ENCODE data around the gene NLRP4. TPM values are rescaled to one million over a fixed set of nuclear protein-coding genes. Genes with fewer than 3 reads are reported as not detected.

Gene NLRP4
- polyA plus RNA-seq, 6 donors from 2014 or later, result 0.41 to 1.2 (median 0.76) TPM; not detected in 1

GRCh38 chr19:55838251-55838650, 1.9 kb downstream of the NLRP4 start:
- H3K4me1 Mint-ChIP-seq, result no peaks in the 10 kb centered on the region
- ATAC-seq (ENCODE audit: low read depth in 2 of 2) (no peak), DNase-seq (no peak)
- peaks cover 0 to 22% (median 13%) of the 10 kb centered on the region in 7 donors for H3K9me3 Mint-ChIP-seq
- H3K36me3 Mint-ChIP-seq, result no peaks in the 10 kb centered on the region
- H3K27me3 Mint-ChIP-seq, result peaks cover 0 to 8% (median 0%) of the 10 kb centered on the region in 3 donors
- H3K27ac Mint-ChIP-seq, result no peak overlapping the region
- no peak overlapping the region for H3K4me3 Mint-ChIP-seq

GRCh38 chr19:55838906-55839305, 2.6 kb downstream of the NLRP4 start:
- H3K27me3 Mint-ChIP-seq, result peaks cover 0 to 8% (median 0%) of the 10 kb centered on the region in 3 donors
- no peak overlapping the region for H3K27ac Mint-ChIP-seq
- peaks cover 0 to 4% of the 10 kb centered on the region in 2 donors for H3K36me3 Mint-ChIP-seq
- H3K4me1 Mint-ChIP-seq, result no peaks in the 10 kb centered on the region
- ATAC-seq (ENCODE audit: low read depth in 2 of 2) (no peak), DNase-seq (no peak)
- H3K4me3 Mint-ChIP-seq, result no peak overlapping the region
- peaks cover 0 to 22% (median 13%) of the 10 kb centered on the region in 7 donors for H3K9me3 Mint-ChIP-seq

GRCh38 chr19:55855160-55855559, 18.8 kb downstream of the NLRP4 start:
- Mint-ChIP-seq H3K4me1 (peaks cover 4 to 54% (median 17%) of the 10 kb centered on the region in 3 donors), H3K27ac (peak overlapping the region in 4 of 6 donors; percentile 70 to 92 (median 86)), H3K27me3 (peaks cover 0 to 6% (median 0%) of the 10 kb centered on the region in 3 donors), H3K4me3 (peak overlapping the region in 3 of 8 donors; percentile 49 to 60 (median 60)), H3K9me3 (peaks cover 0 to 22% (median 6%) of the 10 kb centered on the region in 7 donors), H3K36me3 (no peaks in the 10 kb centered on the region)
- ATAC-seq (ENCODE audit: low read depth in 2 of 2) (peak in 1 of 2 donors; percentile 21), DNase-seq (no peak)

- DNase-seq, result peak; percentile 35
- Mint-ChIP-seq H3K4me3 (peak overlapping the region in 4 of 8 donors; percentile 1 to 73 (median 62)), H3K36me3 (no peaks in the 10 kb centered on the region), H3K27me3 (peaks cover 0 to 6% (median 0%) of the 10 kb centered on the region in 3 donors), H3K9me3 (peaks cover 0 to 20% (median 6%) of the 10 kb centered on the region in 7 donors), H3K4me1 (peaks cover 4 to 54% (median 17%) of the 10 kb centered on the region in 3 donors), H3K27ac (peak overlapping the region; percentile 10 to 94 (median 68))
- peak; percentile 60 to 77 for ATAC-seq (ENCODE audit: low read depth in 2 of 2)
These were observed 20.8 kb downstream of the NLRP4 start for GRCh38 chr19:55857149-55857548.

GRCh38 chr19:55857974-55858373, 21.6 kb downstream of the NLRP4 start:
- Mint-ChIP-seq H3K9me3 (peaks cover 0 to 21% (median 6%) of the 10 kb centered on the region in 7 donors), H3K4me1 (peaks cover 4 to 54% (median 17%) of the 10 kb centered on the region in 3 donors), H3K27ac (peak overlapping the region in 5 of 6 donors; percentile 7 to 94 (median 58)), H3K36me3 (no peaks in the 10 kb centered on the region), H3K4me3 (peak overlapping the region in 4 of 8 donors; percentile 1 to 73 (median 56)), H3K27me3 (peaks cover 0 to 6% (median 0%) of the 10 kb centered on the region in 3 donors)
- ATAC-seq (ENCODE audit: low read depth in 2 of 2) (no peak), DNase-seq (no peak)

GRCh38 chr19:55858401-55858800, 22.1 kb downstream of the NLRP4 start:
- ATAC-seq (ENCODE audit: low read depth in 2 of 2) (no peak), DNase-seq (no peak)
- peak overlapping the region in 1 of 8 donors; percentile 19 for H3K4me3 Mint-ChIP-seq
- peaks cover 0 to 5% (median 0%) of the 10 kb centered on the region in 3 donors for H3K27me3 Mint-ChIP-seq
- H3K4me1 Mint-ChIP-seq, result peaks cover 4 to 51% (median 16%) of the 10 kb centered on the region in 3 donors
- H3K9me3 Mint-ChIP-seq, result peaks cover 0 to 24% (median 5%) of the 10 kb centered on the region in 7 donors
- no peaks in the 10 kb centered on the region for H3K36me3 Mint-ChIP-seq
- peak overlapping the region in 3 of 6 donors; percentile 7 to 47 (median 26) for H3K27ac Mint-ChIP-seq

- Mint-ChIP-seq H3K36me3 (no peaks in the 10 kb centered on the region), H3K9me3 (peaks cover 0 to 18% (median 2%) of the 10 kb centered on the region in 7 donors), H3K4me3 (peak overlapping the region in 3 of 8 donors; percentile 12 to 30 (median 15)), H3K4me1 (peaks cover 0 to 45% (median 10%) of the 10 kb centered on the region in 3 donors), H3K27ac (peak overlapping the region in 1 of 6 donors; percentile 47), H3K27me3 (no peaks in the 10 kb centered on the region)
- ATAC-seq (ENCODE audit: low read depth in 2 of 2), result no peak
- DNase-seq, result no peak
These were observed 22.6 kb downstream of the NLRP4 start for GRCh38 chr19:55858969-55859368.

GRCh38 chr19:55866521-55866920, 30.2 kb downstream of the NLRP4 start:
- peaks cover 8 to 19% (median 12%) of the 10 kb centered on the region in 7 donors for H3K9me3 Mint-ChIP-seq
- no peak overlapping the region for H3K27ac Mint-ChIP-seq
- no peaks in the 10 kb centered on the region for H3K4me1 Mint-ChIP-seq
- peaks cover 8% of the 10 kb centered on the region in 2 donors for H3K36me3 Mint-ChIP-seq
- H3K4me3 Mint-ChIP-seq, result no peak overlapping the region
- ATAC-seq (ENCODE audit: low read depth in 2 of 2), result no peak
- DNase-seq, result no peak
- peaks cover 0 to 11% (median 0%) of the 10 kb centered on the region in 3 donors for H3K27me3 Mint-ChIP-seq

- DNase-seq (no peak), ATAC-seq (ENCODE audit: low read depth in 2 of 2) (no peak)
- Mint-ChIP-seq H3K36me3 (peaks cover 8 to 10% of the 10 kb centered on the region in 2 donors), H3K9me3 (peaks cover 8 to 19% (median 14%) of the 10 kb centered on the region in 7 donors), H3K4me3 (no peak overlapping the region), H3K27ac (no peak overlapping the region), H3K4me1 (no peaks in the 10 kb centered on the region), H3K27me3 (peaks cover 0 to 11% (median 0%) of the 10 kb centered on the region in 3 donors)
These were observed 30.8 kb downstream of the NLRP4 start for GRCh38 chr19:55867101-55867500.

- Mint-ChIP-seq H3K27ac (no peak overlapping the region), H3K27me3 (peaks cover 0 to 11% (median 0%) of the 10 kb centered on the region in 3 donors), H3K9me3 (peaks cover 10 to 30% (median 18%) of the 10 kb centered on the region in 7 donors), H3K36me3 (peaks cover 8 to 21% of the 10 kb centered on the region in 2 donors), H3K4me3 (no peak overlapping the region), H3K4me1 (no peaks in the 10 kb centered on the region)
- no peak for DNase-seq
- no peak for ATAC-seq (ENCODE audit: low read depth in 2 of 2)
These were observed 34.4 kb downstream of the NLRP4 start for GRCh38 chr19:55870736-55871135.

- Mint-ChIP-seq H3K4me3 (no peak overlapping the region), H3K27me3 (peaks cover 0 to 5% (median 0%) of the 10 kb centered on the region in 3 donors), H3K9me3 (peaks cover 9 to 48% (median 21%) of the 10 kb centered on the region in 7 donors), H3K36me3 (peaks cover 8 to 21% of the 10 kb centered on the region in 2 donors), H3K4me1 (no peaks in the 10 kb centered on the region), H3K27ac (no peak overlapping the region)
- ATAC-seq (ENCODE audit: low read depth in 2 of 2) (no peak), DNase-seq (no peak)
These were observed 40.9 kb downstream of the NLRP4 start for GRCh38 chr19:55877211-55877610.

- H3K27ac Mint-ChIP-seq, result no peak overlapping the region
These were observed 46.3 kb downstream of the NLRP4 start for GRCh38 chr19:55882626-55883025.

GRCh38 chr19:55898911-55899310, 62.6 kb downstream of the NLRP4 start:
- Mint-ChIP-seq H3K4me3 (no peak overlapping the region), H3K27me3 (no peaks in the 10 kb centered on the region), H3K4me1 (no peaks in the 10 kb centered on the region), H3K9me3 (peaks cover 0 to 20% (median 10%) of the 10 kb centered on the region in 7 donors), H3K27ac (no peak overlapping the region), H3K36me3 (peaks cover 0 to 8% of the 10 kb centered on the region in 2 donors)
- no peak for DNase-seq
- no peak for ATAC-seq (ENCODE audit: low read depth in 2 of 2)

More at GRCh38 chr19:55882626-55883025, 46.3 kb downstream of the NLRP4 start:
- Mint-ChIP-seq H3K27me3 (peaks cover 0 to 6% (median 0%) of the 10 kb centered on the region in 3 donors), H3K36me3 (peaks cover 8 to 12% of the 10 kb centered on the region in 2 donors), H3K9me3 (peaks cover 4 to 30% (median 21%) of the 10 kb centered on the region in 7 donors), H3K4me1 (no peaks in the 10 kb centered on the region), H3K4me3 (no peak overlapping the region)
- no peak for DNase-seq
- no peak for ATAC-seq (ENCODE audit: low read depth in 2 of 2)

Data from naive B cell (primary cell).